Fibroblast of skin of right biceps (primary cell): ENCODE data around the gene CCDC12.

Experiments used
- DNase-seq: peaks from one replicate; pipeline ENCODE4 v3.0.0-alpha.2; 2013

Gene CCDC12

DNA sequence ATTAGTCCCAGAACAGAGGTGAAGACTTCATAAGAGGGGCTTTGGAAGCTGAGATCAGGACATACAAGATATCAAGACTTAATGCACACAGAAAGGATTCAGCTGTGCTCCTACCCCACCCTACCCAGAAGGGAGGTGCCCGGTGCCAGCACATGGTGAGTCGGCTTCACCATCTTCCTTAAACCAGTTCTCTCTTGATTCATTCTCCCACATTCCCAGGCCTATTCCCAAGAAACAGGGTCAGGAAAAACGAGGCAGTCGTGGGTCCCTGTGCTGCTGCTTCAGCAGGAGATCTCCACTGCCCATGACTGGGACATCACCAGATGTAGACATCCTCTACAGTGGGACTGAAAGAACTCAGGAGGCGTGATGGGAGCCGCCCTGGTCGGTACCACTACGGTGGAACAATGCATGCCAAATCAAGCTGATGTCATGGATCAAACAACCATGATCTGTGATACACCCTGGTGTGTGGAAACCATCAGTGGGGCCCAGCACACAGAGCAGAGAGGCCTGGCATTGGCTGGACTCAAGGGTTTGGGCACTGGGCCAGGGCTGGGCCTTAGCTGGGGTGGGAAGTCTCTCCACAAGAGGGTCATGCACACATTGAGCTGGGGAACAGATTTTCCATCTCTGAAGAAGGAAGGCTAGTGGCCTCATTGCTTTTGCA is 41.9 kb downstream of the CCDC12 start:
- DNase-seq: no peak

DNA sequence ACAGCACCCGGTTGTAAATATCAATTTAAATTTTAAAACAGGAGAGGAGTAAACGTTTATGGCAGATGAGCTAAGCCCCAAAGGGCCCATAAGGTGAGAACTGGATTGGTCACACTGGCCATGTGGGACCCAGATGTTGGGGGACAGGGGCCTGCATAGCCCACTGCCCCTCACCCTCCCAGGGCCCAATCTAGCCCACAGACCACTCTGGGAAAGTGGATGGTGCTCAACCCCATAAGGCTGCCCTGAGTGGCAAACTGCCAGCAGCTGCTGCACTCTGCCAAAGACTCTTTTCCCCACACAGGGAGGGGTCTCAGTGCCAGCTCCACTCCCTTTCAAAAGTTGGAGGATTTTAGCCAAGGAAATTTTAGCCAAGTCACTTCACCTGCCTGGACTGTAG is 42.5 kb downstream of the CCDC12 start:
- DNase-seq: no peak

DNA sequence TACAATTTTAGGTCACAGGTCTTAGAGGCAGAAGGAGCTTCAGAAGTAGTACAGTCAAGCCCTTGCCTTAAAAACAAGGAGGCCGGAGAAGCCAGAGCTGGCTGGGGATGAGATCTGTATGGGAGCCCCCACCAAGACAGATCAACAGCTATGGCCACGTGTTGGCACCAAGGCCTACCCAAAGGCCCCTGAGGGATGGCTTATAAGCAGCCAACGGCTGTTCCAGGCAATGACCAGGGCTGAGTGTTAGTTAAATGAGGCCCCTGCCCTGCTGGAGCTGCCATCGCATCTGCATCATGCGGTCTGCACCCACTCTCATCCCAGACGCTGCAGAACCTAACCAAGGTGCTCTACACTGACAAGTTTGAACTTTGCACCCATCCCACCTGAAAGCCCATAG is 43.3 kb downstream of the CCDC12 start:
- no peak for DNase-seq

DNA sequence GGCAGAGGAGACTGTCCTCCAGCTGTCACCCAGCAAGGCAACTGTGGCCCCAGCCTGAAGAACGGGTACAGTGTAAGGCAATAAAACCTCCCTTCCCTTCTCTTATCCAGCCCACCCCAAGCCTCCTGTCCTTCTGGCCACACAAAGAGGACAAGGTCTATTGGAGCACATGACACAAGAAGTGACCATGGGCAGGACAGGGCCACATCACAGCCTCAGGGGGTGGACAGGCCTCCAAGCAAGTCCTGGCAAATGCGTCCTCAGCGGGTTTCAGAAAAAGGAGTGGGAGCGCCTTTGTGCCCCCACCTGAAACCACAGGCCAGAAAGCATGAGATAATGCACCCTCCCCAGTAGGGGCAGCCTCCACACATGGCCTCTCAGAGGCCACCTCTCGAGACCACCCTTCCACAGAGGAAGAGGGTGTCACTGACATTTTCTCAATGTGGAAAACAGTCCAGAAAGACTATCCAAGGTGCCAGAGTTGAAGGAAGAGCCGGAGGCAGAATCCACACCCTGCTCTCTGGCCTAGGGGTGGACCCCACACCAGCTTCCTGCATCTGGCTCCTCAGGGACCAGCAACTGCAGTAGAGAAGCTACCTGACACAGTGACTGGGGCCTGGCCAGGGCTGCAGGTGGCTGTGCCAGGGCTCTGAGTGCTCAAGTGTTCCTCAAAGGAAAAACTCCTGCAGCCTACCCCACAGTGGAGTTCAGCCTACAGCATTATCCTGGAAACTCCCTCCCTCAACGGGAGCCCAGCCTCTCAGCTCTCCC is 43.9 kb downstream of the CCDC12 start:
- DNase-seq: no peak

DNA sequence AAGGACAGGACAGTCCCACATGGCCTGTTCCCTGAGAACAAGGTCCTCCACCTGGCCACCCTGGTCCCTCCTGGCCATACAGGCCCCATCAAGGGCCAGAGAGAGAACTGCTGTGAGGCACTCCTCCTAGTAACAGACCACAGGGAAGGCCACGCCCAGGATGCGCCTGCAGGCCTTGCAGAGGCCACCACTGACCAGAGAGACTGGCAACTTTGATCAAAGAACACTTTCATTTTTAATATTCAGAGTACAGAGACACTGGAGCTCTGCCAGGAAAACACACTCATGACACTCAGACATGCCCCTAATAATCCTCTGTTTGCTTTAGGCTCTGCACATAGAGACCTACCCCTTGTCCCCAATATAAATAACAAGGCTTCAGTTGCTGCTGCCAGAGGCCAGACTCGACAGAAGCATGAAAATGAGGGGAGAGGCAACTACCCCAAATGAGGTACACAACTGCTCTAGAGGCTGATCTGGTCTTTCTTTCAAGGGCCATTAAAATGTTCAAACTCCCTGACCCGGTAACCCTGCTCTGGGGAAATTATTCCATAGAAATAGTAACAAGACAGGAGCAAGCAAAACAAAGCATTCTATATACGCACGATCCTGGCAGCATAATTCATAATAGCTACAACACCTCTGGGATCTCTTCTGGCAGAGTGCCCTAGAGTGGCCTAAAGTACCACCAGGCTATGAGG is 44.8 kb downstream of the CCDC12 start:
- no peak for DNase-seq

DNA sequence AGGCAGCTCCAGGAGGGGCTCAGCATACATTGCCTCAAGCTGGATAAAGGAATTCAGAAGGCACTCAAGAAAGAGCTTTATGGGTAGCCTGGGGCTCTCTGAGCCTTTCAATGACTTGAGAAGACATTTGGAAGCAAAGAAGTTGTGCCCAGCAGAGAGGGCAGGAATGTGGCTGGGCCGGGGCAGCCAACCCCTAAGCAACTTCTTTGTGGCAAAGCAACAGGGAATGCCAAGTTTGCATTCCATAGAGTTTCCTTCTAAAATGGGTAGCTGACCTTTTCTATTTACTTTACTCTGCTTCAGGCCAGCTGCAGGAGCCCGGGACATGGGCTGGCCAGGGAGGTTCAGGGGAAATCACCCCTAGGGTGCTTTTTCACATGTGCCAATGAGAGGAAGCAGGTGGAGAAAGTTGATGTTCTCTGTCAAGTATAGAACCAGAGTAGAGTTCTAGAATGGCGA is 45.6 kb downstream of the CCDC12 start:
- no peak for DNase-seq

DNA sequence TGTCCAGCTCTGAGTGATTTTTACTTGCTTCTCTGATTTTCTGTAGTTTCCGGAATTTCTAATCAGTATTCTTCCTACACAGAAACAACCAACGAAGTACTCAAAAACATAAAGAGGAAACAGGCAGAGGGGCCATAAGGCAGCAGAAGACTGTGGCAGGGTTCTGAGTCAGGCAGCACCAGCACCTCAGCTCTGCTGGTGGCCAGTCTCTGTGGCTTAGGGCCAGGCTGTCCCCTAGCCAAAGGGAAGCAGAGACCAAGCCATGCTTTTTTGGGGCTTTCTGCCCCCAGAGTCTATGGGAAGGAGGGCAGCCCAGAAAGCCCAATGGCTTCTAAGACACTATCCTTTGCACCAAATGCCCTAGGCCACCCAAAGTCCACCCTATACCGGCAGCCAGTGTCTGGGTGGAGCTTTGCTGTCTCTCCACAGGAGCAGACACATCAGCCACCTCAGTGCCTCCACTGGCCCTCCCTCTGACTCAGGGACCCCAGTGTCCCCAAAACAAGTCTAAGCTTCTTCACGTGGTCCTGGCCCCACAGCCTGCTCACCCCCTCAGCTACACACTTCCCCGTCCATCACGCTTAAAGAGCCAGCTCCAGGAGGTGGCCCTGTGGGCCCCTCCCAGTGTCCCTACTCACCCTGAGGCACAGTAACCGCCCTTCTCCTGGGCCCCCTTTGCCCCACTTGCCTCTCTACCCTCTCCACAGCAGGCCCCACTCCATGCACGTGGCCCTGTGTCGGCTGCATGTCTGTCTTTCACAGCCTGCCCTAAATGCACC is 46.2 kb downstream of the CCDC12 start:
- DNase-seq: no peak

DNA sequence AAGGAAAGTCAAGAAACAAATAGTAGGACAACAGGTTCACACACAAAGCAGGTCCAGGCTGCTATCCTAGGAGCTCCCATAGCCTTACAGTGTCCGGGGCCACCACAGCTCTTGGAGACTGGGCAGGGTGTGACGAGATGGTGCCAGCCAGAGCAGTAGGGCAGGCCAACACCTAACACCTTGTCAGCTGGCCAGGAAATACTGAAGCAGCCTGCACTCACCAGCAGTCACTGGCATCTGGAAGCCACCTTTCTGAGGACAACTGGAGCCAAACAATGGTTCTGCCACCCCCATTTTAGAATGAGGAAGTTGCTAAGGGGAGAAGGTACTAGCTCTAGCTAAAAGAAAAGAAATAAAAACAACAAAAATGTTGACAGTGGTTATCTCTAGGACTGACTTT is 47.2 kb downstream of the CCDC12 start:
- DNase-seq: no peak

DNA sequence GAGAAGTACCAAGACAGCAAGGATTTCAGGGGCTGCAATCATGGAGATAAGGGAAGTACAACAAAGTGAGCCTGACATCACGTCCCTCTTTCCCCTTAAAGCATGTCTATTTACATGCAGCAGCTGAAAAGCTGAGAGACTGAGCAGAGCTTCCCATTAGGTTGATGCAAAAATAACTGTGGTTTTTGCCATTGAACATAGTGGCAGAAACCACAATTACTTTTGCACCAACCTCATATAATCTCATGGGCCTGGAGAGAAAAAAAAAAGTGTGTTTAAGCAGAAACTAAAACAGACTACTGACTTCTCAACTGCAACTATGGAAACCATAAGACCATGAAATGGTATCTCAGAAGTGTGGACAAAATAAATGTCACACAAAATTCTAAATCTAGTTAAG is 48.3 kb downstream of the CCDC12 start:
- DNase-seq: no peak

DNA sequence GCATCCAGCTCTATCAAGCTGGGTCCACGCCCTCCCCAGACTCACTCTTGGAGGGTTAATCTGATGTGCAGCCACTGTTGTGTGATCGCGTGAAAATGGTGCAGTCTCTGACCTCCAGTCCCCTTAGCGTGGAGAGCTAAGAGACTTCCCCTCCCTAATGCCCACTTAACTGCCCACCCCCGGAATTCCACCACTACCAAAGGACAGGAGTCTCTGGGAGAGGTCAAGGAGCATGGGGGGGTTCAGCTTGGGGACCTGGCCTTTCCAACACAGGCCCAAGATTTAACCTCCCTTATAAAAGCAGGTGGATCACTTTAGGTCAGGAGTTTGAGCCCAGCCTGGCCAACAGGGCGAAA is 48.8 kb downstream of the CCDC12 start:
- no peak for DNase-seq

DNA sequence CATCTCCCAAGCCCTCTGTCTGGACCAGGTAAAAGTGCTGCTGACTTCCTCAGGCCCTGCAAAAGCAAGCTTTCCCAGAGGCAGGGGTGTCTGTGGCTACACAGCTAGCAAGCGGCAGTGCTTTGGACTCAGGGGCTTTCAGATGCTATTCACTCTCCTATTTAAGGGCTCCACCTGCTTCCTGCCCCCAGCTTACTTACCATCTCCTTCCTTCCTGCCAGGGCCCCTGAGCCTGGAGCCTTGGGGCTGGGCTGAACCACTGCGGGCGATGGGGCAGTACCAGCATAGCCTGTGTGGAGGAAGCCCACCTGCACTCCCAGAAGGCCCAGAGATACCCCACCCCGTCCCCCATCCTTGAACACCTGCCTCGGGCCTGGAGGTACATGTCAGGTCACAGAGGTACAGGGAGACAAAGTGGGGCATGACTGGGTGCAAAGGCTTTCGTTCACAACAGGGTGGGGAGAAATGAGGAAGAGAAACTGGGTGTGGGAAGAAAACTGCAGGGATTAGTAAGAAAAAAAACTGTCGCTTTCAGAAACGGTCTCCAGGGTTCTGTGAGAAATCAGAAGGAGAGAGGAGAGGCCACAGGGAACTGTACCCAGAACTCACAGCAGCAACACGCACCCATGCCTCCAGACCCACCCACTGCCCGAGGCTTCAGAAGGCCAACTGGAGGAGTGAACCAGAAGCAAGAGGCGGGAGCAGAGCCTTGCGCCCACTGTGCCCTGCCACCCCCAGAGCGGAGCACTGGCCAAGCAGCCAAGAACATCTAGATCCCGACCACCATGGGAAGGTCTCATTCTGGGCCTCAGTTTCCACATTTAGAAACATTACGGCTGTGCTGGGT is 49.5 kb downstream of the CCDC12 start:
- no peak for DNase-seq

DNA sequence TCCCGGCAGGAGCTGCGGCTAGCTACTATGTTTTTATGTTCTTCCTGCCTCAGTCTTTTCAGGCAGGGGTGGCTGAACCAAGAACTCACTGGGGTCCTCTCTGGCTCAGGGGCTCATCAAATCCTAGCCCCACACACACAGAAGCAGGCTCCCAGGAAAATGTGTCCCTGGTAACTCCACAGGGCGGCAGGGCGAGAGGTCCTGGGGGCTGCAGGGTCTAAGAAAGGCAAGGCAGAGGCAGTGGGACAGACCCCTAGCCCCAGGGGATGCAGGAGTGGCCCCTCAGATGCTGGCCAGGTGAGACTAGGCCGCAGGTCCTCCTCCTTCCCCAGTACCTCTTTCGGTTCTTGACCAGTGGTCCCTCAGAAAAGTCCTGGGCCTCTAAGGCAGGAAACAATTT is 50.1 kb downstream of the CCDC12 start:
- DNase-seq: no peak

DNA sequence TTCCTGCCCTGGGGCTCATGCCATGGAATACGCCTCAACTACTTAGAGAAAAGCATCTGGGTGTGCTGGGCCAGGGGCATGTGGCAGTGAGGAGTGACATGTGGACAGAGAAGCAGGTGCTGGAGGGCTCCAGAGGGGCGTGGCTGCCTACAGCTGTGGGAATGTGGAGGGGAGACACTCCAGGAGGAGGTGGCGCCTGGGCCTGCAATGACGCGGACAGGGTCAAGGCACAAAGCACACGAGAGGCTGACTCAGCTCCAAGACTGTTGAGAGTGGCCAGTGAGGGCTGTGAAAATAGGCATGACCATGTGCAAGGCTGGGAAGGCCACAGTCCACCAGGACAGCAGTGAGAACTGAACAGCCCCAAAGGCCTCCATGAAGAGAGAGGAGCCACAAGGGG is 50.5 kb downstream of the CCDC12 start:
- DNase-seq: no peak

DNA sequence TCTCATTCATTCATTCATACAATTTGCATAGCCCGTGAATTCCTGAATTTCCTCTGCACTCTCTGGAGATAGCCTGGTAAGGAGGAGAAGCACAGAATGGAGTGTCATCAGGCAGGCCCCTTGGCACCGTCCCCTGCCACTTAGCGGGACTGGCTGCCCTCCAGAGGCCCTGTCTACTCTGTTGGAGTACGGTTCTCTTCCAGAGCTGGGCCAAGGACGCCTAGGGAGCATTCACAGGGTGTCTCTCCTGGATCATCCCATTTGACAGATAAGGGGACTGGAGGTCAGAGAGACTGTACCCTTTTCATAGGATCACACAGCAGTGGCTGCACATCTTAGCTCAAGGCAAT is 51.0 kb downstream of the CCDC12 start:
- DNase-seq: no peak

DNA sequence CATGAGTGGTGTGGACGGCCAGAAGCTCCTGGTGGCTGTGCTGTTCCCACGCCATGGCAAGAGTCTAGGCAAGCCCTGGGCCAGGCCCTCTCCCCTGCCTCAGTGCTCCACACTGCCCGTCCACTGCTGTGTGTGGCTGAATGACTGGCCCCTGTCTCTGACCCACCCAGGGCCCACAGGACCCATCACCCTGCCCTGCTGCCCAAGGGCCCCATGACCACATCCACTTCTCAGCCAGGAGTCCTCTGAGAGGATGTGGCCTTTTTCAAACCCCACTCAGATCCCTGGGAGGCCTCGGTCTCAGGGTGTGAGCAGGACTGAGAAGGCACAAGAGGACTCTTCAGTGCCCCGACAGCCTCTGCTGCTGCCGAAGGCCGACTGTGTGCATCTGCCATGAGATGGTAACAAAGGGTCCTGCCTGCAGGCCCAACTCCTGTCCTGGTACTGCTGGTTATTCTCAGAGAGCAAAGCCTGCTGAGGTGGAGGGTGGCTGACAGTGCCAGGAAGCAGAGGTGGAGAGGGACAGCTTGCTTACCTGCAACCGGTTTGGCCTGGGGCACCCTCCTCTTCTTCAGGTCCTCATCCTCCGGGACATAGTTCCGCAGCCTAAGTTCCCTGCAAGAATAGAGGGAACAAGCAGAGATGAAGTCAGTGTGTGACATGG is 51.5 kb downstream of the CCDC12 start:
- no peak for DNase-seq

DNA sequence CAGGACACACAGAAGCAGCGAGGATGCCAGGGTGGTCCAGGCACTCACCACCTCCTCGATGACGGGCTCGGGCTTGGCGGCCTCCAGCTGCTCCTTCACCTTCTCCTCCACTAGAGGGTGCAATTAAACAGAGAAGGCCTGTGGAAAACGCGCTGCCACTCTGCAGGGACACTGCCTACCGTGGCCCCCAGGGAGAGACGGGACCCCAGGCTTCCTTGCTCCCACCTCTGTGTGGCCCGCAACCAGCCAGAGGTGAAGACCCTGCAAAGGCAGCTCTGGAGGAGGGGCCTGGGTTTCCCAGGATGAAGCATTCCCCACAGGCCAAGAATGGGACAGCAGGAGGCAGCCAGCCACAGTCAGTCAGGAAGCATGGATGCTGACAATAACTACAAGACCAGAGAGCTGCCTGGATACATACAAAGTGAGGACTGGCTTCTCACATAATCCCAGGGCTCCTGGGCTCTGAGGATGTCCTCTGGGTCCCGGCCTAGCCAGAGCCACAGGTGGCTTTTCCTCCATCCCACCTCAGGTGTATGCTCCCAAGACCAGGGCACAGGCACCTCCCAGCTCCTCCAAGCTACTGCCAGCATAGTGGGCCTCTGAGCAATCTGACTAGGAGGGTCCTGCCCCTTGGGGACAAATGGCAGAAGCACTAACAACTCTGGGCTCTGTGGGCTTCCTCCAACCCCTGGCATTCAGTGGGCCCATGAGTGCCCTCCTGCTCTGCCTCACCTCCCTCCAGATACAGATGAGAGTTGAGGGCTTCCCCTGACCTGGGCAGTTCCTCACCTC is 52.8 kb downstream of the CCDC12 start:
- DNase-seq: peak; percentile 35

DNA sequence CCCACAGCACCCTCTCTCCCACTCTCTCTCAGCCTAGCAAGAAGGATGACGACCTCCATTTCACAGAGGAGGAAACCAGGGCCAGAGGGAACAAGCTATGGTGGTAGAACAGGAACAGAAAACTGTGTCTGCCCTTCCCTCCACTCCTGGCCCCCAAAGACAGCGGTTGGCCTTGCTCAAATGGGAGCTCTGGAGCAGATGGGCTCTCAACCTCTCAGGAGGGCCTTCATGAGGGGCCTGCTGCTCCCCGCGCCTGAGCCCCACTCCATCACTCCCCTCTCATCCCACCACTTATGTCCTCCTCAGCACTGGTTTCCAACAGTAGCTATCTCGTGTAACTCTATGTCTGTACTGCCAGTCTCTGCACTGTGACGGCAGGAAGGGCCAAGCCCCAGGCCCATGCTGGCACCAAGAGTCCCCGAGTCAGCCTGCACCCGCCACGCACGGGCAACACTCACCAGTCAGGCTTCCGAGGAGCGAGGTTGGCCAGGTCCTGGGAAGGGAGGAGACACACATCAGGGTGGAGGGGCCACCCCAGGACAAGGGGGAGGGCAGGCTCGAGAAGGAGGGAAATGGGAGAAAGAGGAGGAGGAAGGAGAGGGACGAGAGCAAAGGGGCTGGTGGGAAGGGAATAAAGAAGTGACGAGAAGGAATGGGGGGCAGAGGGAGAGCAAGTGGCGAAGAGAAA is 53.5 kb downstream of the CCDC12 start:
- DNase-seq: no peak

DNA sequence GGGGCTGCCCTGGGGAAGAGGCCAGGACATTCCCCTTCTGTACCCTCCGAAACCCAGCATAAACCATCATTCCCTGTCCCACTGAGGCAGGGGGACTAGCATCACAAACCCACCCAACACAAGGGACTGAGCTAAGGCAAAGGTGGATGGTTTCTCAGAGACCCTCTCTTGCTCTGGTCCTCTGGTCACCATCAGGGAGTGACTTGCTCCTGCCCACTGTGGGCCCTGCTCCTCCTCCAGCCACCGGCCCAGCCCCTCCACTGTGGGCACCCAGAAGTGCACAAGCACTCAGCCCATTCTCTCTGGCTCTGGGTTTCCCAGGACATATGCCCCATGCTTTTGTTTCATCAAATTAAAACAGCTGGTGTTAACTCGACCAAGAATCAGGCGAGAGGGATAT is 54.1 kb downstream of the CCDC12 start:
- DNase-seq: no peak

DNA sequence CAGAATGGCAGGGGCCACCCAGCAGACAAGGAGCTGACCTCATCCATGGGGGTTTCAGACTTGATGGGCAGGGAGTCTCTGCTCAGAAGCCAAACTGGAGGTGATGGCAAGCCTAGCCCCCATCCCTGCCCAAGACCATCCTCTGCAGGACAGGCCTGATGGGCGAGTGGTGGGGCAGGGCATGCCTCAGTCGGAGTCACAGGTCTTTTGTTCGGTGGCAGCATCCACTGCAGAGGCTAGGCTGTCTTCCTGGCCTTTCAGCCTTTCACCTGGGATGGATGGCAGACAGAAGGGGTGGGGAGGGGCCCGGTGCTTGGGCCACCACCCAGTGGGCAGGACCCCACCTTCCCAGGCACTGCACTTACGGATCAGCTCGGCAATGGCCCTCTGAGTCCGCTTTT is 54.7 kb downstream of the CCDC12 start:
- no peak for DNase-seq

DNA sequence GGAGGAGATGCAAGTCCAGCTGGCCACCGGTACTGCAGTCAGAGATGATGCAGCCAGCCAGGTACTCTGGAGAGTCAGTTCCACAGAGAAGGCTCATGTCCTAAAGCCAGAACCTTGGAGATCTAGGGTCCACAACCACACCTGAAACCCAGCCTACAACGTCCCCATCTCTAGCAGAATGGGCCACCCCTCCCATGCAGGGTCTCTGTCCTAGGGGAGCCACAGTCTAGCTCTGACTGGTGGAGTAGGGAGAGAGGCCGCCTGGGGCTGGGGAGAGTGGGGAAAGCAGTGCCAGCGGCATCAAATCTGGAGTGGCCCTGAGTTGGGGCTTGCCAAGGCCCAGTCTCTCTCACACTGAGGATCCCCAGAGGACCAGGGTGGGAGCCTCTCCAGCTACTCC is 55.5 kb downstream of the CCDC12 start:
- no peak for DNase-seq
